Hepatocyte (in vitro differentiated cells): ENCODE measurements around the gene PRR9.

ENCODE experiments used
- EZH2 ChIP-seq: fragments of 200-600 bp; sonication (generic); IDR thresholded peaks from 2 replicates; pipeline ENCODE4 v1.6.1; 2016; ENCODE audit warnings: antibody characterized with exemption, mild to moderate bottlenecking, borderline replicate concordance
- EZH2phosphoT487 ChIP-seq: fragments of 200-600 bp; sonication (generic); IDR thresholded peaks from one replicate; pipeline ENCODE4 v1.6.1; 2018; ENCODE audit warnings: antibody characterized with exemption, mild to moderate bottlenecking, low read depth, moderate library complexity; ENCODE audit not compliant: unreplicated experiment, severe bottlenecking
- TF ChIP-seq, protein P1 (sequence below): fragments of 200-600 bp; sonication (generic); IDR thresholded peaks from 2 replicates; pipeline ENCODE4 v1.5.1; 2016; ENCODE audit warnings: antibody characterized with exemption, mild to moderate bottlenecking; ENCODE audit not compliant: poor library complexity

GRCh38 chr1:153213519-153213918, 3.9 kb upstream of the PRR9 start:
- TF ChIP-seq, protein P1, sequence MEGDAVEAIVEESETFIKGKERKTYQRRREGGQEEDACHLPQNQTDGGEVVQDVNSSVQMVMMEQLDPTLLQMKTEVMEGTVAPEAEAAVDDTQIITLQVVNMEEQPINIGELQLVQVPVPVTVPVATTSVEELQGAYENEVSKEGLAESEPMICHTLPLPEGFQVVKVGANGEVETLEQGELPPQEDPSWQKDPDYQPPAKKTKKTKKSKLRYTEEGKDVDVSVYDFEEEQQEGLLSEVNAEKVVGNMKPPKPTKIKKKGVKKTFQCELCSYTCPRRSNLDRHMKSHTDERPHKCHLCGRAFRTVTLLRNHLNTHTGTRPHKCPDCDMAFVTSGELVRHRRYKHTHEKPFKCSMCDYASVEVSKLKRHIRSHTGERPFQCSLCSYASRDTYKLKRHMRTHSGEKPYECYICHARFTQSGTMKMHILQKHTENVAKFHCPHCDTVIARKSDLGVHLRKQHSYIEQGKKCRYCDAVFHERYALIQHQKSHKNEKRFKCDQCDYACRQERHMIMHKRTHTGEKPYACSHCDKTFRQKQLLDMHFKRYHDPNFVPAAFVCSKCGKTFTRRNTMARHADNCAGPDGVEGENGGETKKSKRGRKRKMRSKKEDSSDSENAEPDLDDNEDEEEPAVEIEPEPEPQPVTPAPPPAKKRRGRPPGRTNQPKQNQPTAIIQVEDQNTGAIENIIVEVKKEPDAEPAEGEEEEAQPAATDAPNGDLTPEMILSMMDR: no peak
- TF ChIP-seq EZH2 (no peak), EZH2phosphoT487 (no peak)
